ENCODE data around the gene CHD2.
"Not testable (repeated sequence)": the region's sequence is repeated elsewhere in the genome, so short reads cannot be mapped to it uniquely, and the experiment has no call there.

DNA sequence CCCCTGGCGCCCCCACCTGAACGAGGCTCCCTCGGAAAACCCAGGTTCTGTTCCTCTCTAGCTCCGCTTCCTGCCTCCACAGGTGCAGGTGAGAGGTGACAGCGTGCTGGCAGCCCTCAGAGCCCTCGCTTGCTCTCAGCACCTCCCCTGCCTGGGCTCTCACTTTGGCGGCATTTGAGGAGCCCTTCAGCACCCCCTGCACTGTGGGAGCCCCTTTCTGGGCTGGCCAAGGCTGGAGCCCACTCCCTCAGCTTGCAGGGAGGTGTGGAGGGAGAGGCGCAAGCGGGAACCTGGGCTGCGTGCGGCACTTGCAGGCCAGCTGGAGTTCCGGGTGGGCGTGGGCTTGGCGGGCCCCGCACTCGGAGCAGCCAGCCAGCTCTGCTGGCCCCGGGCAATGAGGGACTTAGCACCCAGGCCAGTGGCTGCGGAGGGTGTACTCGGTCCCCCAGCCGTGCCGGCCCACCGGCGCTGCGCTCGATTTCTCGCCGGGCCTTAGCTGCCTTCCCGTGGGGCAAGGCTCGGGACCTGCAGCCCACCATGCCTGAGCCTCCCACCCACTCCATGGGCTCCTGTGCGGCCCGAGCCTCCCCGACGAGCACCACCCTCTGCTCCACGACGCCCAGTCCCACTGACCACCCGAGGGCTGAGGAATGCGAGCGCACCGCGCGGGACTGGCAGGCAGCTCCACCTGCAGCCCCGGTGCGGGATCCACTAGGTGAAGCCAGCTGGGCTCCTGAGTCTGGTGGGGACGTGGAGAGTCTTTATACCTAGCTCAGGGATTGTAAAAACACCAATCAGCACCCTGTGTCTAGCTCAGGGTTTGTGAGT is 131.6 kb downstream of the CHD2 start:
- TF ChIP-seq, protein P1, sequence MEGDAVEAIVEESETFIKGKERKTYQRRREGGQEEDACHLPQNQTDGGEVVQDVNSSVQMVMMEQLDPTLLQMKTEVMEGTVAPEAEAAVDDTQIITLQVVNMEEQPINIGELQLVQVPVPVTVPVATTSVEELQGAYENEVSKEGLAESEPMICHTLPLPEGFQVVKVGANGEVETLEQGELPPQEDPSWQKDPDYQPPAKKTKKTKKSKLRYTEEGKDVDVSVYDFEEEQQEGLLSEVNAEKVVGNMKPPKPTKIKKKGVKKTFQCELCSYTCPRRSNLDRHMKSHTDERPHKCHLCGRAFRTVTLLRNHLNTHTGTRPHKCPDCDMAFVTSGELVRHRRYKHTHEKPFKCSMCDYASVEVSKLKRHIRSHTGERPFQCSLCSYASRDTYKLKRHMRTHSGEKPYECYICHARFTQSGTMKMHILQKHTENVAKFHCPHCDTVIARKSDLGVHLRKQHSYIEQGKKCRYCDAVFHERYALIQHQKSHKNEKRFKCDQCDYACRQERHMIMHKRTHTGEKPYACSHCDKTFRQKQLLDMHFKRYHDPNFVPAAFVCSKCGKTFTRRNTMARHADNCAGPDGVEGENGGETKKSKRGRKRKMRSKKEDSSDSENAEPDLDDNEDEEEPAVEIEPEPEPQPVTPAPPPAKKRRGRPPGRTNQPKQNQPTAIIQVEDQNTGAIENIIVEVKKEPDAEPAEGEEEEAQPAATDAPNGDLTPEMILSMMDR (IDR thresholded peaks at IDR 0.05): not testable (repeated sequence)
- TF ChIP-seq, protein P2, sequence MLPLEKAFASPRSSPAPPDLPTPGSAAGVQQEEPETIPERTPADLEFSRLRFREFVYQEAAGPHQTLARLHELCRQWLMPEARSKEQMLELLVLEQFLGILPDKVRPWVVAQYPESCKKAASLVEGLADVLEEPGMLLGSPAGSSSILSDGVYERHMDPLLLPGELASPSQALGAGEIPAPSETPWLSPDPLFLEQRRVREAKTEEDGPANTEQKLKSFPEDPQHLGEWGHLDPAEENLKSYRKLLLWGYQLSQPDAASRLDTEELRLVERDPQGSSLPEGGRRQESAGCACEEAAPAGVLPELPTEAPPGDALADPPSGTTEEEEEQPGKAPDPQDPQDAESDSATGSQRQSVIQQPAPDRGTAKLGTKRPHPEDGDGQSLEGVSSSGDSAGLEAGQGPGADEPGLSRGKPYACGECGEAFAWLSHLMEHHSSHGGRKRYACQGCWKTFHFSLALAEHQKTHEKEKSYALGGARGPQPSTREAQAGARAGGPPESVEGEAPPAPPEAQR (CRISPR knock-in tag; IDR thresholded peaks at IDR 0.05): not testable (repeated sequence)

All from WTC11 (cell line).